ENCODE measurements around the gene PLA2R1. TPM values are rescaled to one million over a fixed set of nuclear protein-coding genes. Genes with fewer than 3 reads are reported as not detected.

Gene PLA2R1
- total RNA-seq, 4 donors from 2014 or later: 24.1 to 36.2 (median 24.9) TPM

GRCh38 chr2:159944874-159945273 is 117.5 kb downstream of the PLA2R1 start:
- no peak overlapping the region for H3K27ac ChIP-seq
- no peak for DNase-seq
- H3K9me3 ChIP-seq: no peaks in the 10 kb centered on the region
- H3K4me3 ChIP-seq: no peak overlapping the region
- no peaks in the 10 kb centered on the region for H3K4me1 ChIP-seq
- intact Hi-C loops (cut with DNase I; ENCODE audit: low total_unique reads): no loop called here
- TF ChIP-seq POLR2A (IDR thresholded peaks at IDR 0.05): no peak
- no peak for TF ChIP-seq CTCF (IDR thresholded peaks at IDR 0.05)
- H3K27me3 ChIP-seq: no peaks in the 10 kb centered on the region
- H3K36me3 ChIP-seq: no peaks in the 10 kb centered on the region

- no peak for TF ChIP-seq CTCF (IDR thresholded peaks at IDR 0.05)
- TF ChIP-seq POLR2A (IDR thresholded peaks at IDR 0.05): no peak
- H3K4me3 ChIP-seq: no peak overlapping the region
- no peaks in the 10 kb centered on the region for H3K27me3 ChIP-seq
- intact Hi-C loops (cut with DNase I; ENCODE audit: low total_unique reads): no loop called here
- H3K4me1 ChIP-seq: no peaks in the 10 kb centered on the region
- DNase-seq: no peak
- H3K36me3 ChIP-seq: no peaks in the 10 kb centered on the region
- no peaks in the 10 kb centered on the region for H3K9me3 ChIP-seq
- no peak overlapping the region for H3K27ac ChIP-seq
Measured at GRCh38 chr2:159942146-159942545, 120.3 kb downstream of the PLA2R1 start.

GRCh38 chr2:159941729-159942128 is 120.7 kb downstream of the PLA2R1 start:
- H3K36me3 ChIP-seq: no peaks in the 10 kb centered on the region
- H3K4me1 ChIP-seq: no peaks in the 10 kb centered on the region
- H3K9me3 ChIP-seq: no peaks in the 10 kb centered on the region
- no peak for DNase-seq
- no peaks in the 10 kb centered on the region for H3K27me3 ChIP-seq
- intact Hi-C loops (cut with DNase I; ENCODE audit: low total_unique reads): no loop called here
- no peak overlapping the region for H3K27ac ChIP-seq
- no peak overlapping the region for H3K4me3 ChIP-seq
- no peak for TF ChIP-seq POLR2A (IDR thresholded peaks at IDR 0.05)
- TF ChIP-seq CTCF (IDR thresholded peaks at IDR 0.05): no peak

- no peak for DNase-seq
- H3K4me1 ChIP-seq: no peaks in the 10 kb centered on the region
- H3K9me3 ChIP-seq: no peaks in the 10 kb centered on the region
- no peaks in the 10 kb centered on the region for H3K27me3 ChIP-seq
- H3K4me3 ChIP-seq: no peak overlapping the region
- intact Hi-C loops (cut with DNase I; ENCODE audit: low total_unique reads): no loop called here
- no peaks in the 10 kb centered on the region for H3K36me3 ChIP-seq
- no peak overlapping the region for H3K27ac ChIP-seq
- TF ChIP-seq POLR2A (IDR thresholded peaks at IDR 0.05): no peak
Measured at GRCh38 chr2:159939946-159940345, 122.5 kb downstream of the PLA2R1 start.

- no peaks in the 10 kb centered on the region for H3K27me3 ChIP-seq
- intact Hi-C loops (cut with DNase I; ENCODE audit: low total_unique reads): no loop called here
- no peaks in the 10 kb centered on the region for H3K9me3 ChIP-seq
- no peak for TF ChIP-seq POLR2A (IDR thresholded peaks at IDR 0.05)
- no peak for TF ChIP-seq CTCF (IDR thresholded peaks at IDR 0.05)
- no peak overlapping the region for H3K27ac ChIP-seq
- no peak overlapping the region for H3K4me3 ChIP-seq
- H3K36me3 ChIP-seq: no peaks in the 10 kb centered on the region
- no peak for DNase-seq
- no peaks in the 10 kb centered on the region for H3K4me1 ChIP-seq
Measured at GRCh38 chr2:159938395-159938794, 124.0 kb downstream of the PLA2R1 start.

- Histone ChIP-seq H3K27me3 (no peaks in the 10 kb centered on the region), H3K36me3 (no peaks in the 10 kb centered on the region), H3K4me3 (no peak overlapping the region), H3K9me3 (no peaks in the 10 kb centered on the region), H3K27ac (no peak overlapping the region), H3K4me1 (no peaks in the 10 kb centered on the region)
- DNase-seq: no peak
- TF ChIP-seq POLR2A (IDR thresholded peaks at IDR 0.05) (no peak), CTCF (IDR thresholded peaks at IDR 0.05) (no peak)
- intact Hi-C loops (cut with DNase I; ENCODE audit: low total_unique reads): no loop called here
Measured at GRCh38 chr2:159936471-159936870, 125.9 kb downstream of the PLA2R1 start.
